ENCODE results near the gene SOX1.

- TF ChIP-seq CTCF (IDR thresholded peaks at IDR 0.05) (no peak), POLR2A (IDR thresholded peaks at IDR 0.05) (no peak), POLR2AphosphoS5 (IDR thresholded peaks at IDR 0.05) (no peak)
These were observed 17.0 kb downstream of the SOX1 start for GRCh38 chr13:112083971-112084370.
